ENCODE results near the gene SMAD2.

GRCh38 chr18:47903809-47904208, 26.6 kb downstream of the SMAD2 start:
- TF ChIP-seq CTCF (IDR thresholded peaks at IDR 0.05) (no peak), POLR2A (IDR thresholded peaks at IDR 0.05) (no peak)
